ENCODE measurements around the gene CYTL1.
"Not testable (repeated sequence)": the region's sequence is repeated elsewhere in the genome, so short reads cannot be mapped to it uniquely, and the experiment has no call there.

The CYTL1 gene

GRCh38 chr4:5019796-5020195 lies 538 bp upstream of the CYTL1 start:
- Mint-ChIP-seq H3K9me3 (no peaks in the 10 kb centered on the region), H3K4me1 (no peaks in the 10 kb centered on the region), H3K36me3 (no peaks in the 10 kb centered on the region), H3K27ac (no peak overlapping the region), H3K4me3 (no peak overlapping the region)
- ATAC-seq (no peak), DNase-seq (ENCODE audit: low spot score in 2 of 2) (no peak)

DNA sequence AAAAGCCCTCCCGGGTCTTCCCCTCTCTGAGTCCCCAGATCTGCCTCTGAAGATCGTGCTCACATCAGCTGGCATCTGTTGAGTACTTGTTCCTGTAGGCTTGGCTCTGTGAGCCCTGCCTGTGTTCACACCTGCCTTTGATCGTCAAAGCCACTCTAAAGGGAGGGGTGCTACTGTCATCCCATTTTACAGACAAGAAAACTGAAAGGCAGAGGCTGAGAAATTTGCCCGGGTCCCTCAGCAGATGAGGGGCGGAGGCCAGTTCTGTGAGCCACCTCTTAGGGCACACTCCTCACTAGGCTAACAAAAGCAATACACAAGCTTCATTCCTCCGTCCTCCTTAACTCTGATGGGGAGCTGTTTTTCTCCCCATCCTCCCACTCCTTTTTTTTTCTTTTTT lies 655 bp downstream of the CYTL1 start:
- H3K9me3 Mint-ChIP-seq = no peaks in the 10 kb centered on the region
- no peak for ATAC-seq
- H3K36me3 Mint-ChIP-seq = no peaks in the 10 kb centered on the region
- no peak for DNase-seq (ENCODE audit: low spot score in 2 of 2)
- no peak overlapping the region for H3K4me3 Mint-ChIP-seq
- H3K27ac Mint-ChIP-seq = no peak overlapping the region
- H3K4me1 Mint-ChIP-seq = no peaks in the 10 kb centered on the region

DNA sequence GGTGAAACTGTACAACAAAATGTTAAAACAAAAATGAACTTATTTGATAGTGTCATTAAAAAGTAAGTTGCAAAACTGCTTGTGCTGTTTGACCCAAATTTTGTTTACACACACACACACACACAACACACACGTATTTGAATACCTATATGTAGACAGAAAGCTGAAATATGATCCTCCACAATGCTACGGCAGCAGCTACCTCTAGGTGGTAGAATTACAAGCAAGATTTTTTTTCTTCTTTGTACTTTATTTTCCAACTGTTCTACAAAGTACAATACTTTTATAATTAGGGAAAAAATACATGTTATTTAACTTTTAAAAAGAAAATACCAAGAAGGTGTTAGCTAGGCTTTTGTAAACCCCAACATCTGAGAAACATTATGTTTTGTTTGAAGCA lies 1.2 kb downstream of the CYTL1 start:
- Mint-ChIP-seq H3K4me3 (no peak overlapping the region), H3K36me3 (no peaks in the 10 kb centered on the region), H3K4me1 (no peaks in the 10 kb centered on the region), H3K27ac (no peak overlapping the region), H3K9me3 (no peaks in the 10 kb centered on the region)
- no peak for ATAC-seq
- DNase-seq (ENCODE audit: low spot score in 2 of 2) = no peak

DNA sequence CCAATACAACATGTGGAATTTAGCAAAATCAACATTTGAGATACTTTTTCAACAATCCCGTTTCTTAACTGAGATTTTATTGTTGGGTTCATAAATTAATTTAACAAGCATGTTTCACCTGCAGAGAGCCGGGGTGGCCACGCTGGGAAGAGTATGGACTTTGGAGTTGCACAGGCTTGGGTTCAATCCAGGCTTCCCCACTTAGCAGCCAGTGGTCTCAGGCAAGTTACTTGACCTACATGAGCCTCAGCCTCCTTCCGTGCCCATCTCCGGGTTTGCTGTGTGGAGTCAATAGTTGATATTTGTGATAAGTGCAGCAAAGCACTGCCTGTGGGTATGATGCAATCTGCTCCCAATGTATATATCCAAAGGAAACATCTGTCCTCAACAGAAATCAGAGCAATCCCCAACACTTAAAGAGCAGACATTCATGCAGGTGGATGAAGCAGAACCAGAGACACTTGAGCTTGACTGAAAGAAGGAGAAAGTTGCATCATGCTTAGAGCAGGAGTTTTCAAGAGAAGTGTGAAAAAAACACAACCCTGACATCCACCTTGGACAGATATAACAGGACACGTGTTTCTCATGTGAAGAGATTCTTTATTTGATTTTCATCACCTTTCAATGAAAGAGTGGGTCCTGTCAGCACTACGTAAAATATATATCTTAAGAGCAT lies 5.1 kb downstream of the CYTL1 start:
- ATAC-seq (no peak), DNase-seq (ENCODE audit: low spot score in 2 of 2) (no peak)
- Mint-ChIP-seq H3K4me3 (no peak overlapping the region), H3K9me3 (no peaks in the 10 kb centered on the region), H3K4me1 (no peaks in the 10 kb centered on the region), H3K27ac (no peak overlapping the region), H3K36me3 (no peaks in the 10 kb centered on the region)

GRCh38 chr4:5012958-5013357 lies 6.3 kb downstream of the CYTL1 start:
- Mint-ChIP-seq H3K4me1 (no peaks in the 10 kb centered on the region), H3K36me3 (no peaks in the 10 kb centered on the region), H3K9me3 (no peaks in the 10 kb centered on the region), H3K4me3 (no peak overlapping the region), H3K27ac (no peak overlapping the region)
- ATAC-seq (no peak), DNase-seq (ENCODE audit: low spot score in 2 of 2) (no peak)

DNA sequence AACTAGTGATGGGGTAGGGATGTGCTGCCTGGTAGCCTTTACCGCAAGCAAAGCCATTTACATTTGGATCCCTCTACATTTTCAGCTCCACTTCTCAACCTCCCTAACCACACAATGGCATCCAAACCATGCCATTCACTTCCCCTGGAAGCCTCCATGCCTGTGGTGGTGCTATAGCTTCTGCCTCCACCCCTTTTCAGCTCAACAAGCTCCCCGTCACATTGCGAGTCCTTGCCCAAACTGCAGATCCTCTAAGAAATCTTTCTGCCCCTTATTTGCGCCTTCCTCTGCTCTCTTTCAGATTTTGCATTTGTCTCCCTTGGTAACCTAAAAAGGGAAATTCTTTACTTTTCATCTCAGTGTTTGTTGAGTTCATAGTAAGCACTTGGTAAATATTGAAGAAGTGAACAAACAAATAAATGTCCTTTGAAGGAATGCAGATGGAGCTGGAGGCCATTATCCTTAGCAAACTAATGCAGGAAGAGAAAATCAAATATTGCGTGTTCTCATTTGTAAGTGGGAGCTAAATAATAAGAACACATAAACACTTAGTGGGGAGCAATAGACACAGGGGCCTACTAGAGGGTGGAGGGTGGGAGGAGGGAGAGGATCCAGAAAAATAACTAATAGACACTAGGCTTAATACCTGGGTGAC lies 6.9 kb downstream of the CYTL1 start:
- Mint-ChIP-seq H3K9me3 (no peaks in the 10 kb centered on the region), H3K27ac (no peak overlapping the region), H3K4me3 (no peak overlapping the region), H3K4me1 (no peaks in the 10 kb centered on the region), H3K36me3 (no peaks in the 10 kb centered on the region)
- no peak for ATAC-seq
- DNase-seq (ENCODE audit: low spot score in 2 of 2) = no peak

DNA sequence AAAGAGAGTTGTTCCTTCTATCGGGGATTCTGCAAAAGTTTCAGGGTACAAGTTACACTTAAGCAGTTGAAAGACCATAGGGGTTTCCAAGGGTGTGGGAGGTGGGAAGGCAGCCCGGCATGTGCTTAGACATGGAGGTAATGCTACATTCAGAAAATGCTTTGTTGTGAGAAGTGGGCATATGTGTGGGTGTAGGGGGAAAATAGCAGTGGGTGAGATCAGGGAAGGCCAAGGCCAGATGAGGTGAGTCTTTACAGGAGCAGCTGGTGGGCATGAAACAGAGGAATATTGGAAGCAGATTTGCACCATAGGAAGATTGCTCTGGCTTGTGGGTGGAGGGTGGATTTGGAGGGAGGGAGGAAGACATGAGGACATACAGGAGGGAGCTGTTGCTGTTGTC lies 8.3 kb downstream of the CYTL1 start:
- H3K36me3 Mint-ChIP-seq = no peaks in the 10 kb centered on the region

GRCh38 chr4:5009796-5010195 lies 9.5 kb downstream of the CYTL1 start:
- no peak for DNase-seq (ENCODE audit: low spot score in 2 of 2)
- no peaks in the 10 kb centered on the region for H3K4me1 Mint-ChIP-seq

More for the DNA sequence above, 8.3 kb downstream of the CYTL1 start:
- Mint-ChIP-seq H3K4me1 (no peaks in the 10 kb centered on the region), H3K27ac (no peak overlapping the region), H3K4me3 (no peak overlapping the region), H3K9me3 (no peaks in the 10 kb centered on the region)
- ATAC-seq = no peak
- DNase-seq (ENCODE audit: low spot score in 2 of 2) = no peak

DNA sequence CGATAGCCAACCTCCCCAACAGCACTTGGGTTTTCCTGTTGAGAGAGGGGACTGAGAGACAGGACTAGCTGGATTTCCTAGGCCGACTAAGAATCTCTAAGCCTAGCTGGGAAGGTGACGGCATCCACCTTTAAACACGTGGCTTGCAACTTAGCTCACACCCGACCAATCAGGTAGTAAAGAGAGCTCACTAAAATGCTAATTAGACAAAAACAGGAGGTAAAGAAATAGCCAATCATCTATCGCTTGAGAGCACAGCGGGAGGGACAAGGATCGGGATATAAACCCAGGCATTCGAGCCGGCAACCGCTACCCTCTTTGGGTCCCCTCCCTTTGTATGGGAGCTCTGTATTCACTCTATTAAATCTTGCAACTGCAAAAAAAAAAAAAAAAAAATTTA lies 12.3 kb downstream of the CYTL1 start:
- H3K4me3 Mint-ChIP-seq; H3K9me3 Mint-ChIP-seq; H3K27ac Mint-ChIP-seq; H3K36me3 Mint-ChIP-seq; ATAC-seq; H3K4me1 Mint-ChIP-seq; DNase-seq (ENCODE audit: low spot score in 2 of 2): not testable (repeated sequence)

More at GRCh38 chr4:5009796-5010195, 9.5 kb downstream of the CYTL1 start:
- no peak overlapping the region for H3K4me3 Mint-ChIP-seq
- H3K36me3 Mint-ChIP-seq = no peaks in the 10 kb centered on the region
- ATAC-seq = no peak
- H3K27ac Mint-ChIP-seq = no peak overlapping the region
- H3K9me3 Mint-ChIP-seq = no peaks in the 10 kb centered on the region

- Mint-ChIP-seq H3K9me3 (no peaks in the 10 kb centered on the region), H3K36me3 (no peaks in the 10 kb centered on the region)
Measured at GRCh38 chr4:5004496-5004895, 14.8 kb downstream of the CYTL1 start.

GRCh38 chr4:5003918-5004317 lies 15.3 kb downstream of the CYTL1 start:
- H3K27ac Mint-ChIP-seq = no peak overlapping the region
- H3K4me1 Mint-ChIP-seq = no peaks in the 10 kb centered on the region
- ATAC-seq (no peak), DNase-seq (ENCODE audit: low spot score in 2 of 2) (no peak)
- no peak overlapping the region for H3K4me3 Mint-ChIP-seq
- H3K36me3 Mint-ChIP-seq = no peaks in the 10 kb centered on the region
- no peaks in the 10 kb centered on the region for H3K9me3 Mint-ChIP-seq

More at GRCh38 chr4:5004496-5004895, 14.8 kb downstream of the CYTL1 start:
- H3K4me1 Mint-ChIP-seq = no peaks in the 10 kb centered on the region
- H3K27ac Mint-ChIP-seq = no peak overlapping the region
- H3K4me3 Mint-ChIP-seq = no peak overlapping the region
- no peak for DNase-seq (ENCODE audit: low spot score in 2 of 2)
- no peak for ATAC-seq

- Mint-ChIP-seq H3K4me3 (no peak overlapping the region), H3K36me3 (no peaks in the 10 kb centered on the region), H3K9me3 (no peaks in the 10 kb centered on the region), H3K27ac (no peak overlapping the region), H3K4me1 (no peaks in the 10 kb centered on the region)
- no peak for ATAC-seq
- DNase-seq (ENCODE audit: low spot score in 2 of 2) = no peak
Measured at GRCh38 chr4:5003372-5003857, 15.8 kb downstream of the CYTL1 start.

DNA sequence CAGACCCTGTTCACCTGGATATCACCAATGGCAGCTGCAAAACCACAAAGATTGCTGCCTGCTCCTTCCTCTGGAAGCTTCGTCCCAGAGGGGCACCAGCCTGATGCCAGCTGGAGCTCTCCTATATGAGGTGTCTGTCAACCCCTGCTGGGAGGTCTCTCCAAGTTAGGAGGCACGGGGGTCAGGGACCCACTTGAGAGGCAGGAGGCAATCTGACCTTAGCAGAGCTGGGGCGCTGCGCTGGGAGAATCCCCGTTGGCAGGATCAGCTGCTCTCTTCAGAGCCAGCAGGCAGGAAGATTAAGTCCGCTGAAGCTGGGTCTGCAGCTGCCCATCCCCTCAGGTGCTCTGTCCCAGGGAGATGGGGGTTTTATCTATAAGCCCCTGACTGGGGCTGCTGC lies 17.6 kb downstream of the CYTL1 start:
- H3K9me3 Mint-ChIP-seq; H3K4me1 Mint-ChIP-seq; H3K36me3 Mint-ChIP-seq; H3K4me3 Mint-ChIP-seq; ATAC-seq; H3K27ac Mint-ChIP-seq; DNase-seq (ENCODE audit: low spot score in 2 of 2): not testable (repeated sequence)

DNA sequence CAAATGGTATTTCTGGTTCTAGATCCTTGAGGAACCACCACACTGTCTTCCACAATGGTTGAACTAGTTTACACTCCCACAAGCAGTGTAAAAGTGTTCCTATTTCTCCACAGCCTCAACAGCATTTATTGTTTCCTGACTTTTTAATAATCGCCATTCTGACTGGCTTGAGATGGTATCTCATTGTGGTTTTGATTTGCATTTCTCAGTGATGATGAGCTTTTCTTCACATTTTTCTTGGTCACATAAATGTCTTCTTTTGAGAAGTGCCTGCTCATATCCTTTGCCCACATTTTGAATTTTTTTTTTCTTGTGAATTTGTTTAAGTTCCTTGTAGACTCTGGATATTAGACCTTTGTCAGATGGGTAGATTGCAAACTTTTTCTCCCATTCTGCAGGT lies 22.3 kb downstream of the CYTL1 start:
- not testable (repeated sequence) for DNase-seq (ENCODE audit: low spot score in 2 of 2); H3K9me3 Mint-ChIP-seq; H3K36me3 Mint-ChIP-seq; ATAC-seq; H3K4me1 Mint-ChIP-seq; H3K27ac Mint-ChIP-seq; H3K4me3 Mint-ChIP-seq

GRCh38 chr4:4995908-4996265 lies 23.4 kb downstream of the CYTL1 start:
- no peaks in the 10 kb centered on the region for H3K9me3 Mint-ChIP-seq
- no peak for ATAC-seq
- H3K27ac Mint-ChIP-seq = no peak overlapping the region
- H3K4me3 Mint-ChIP-seq = no peak overlapping the region
- no peak for DNase-seq (ENCODE audit: low spot score in 2 of 2)
- no peaks in the 10 kb centered on the region for H3K4me1 Mint-ChIP-seq
- no peaks in the 10 kb centered on the region for H3K36me3 Mint-ChIP-seq

GRCh38 chr4:4995103-4995907 lies 24.0 kb downstream of the CYTL1 start:
- no peaks in the 10 kb centered on the region for H3K9me3 Mint-ChIP-seq
- ATAC-seq (peak; percentile 61), DNase-seq (ENCODE audit: low spot score in 2 of 2) (peak; percentile 32 to 63)
- no peak overlapping the region for H3K27ac Mint-ChIP-seq
- no peak overlapping the region for H3K4me3 Mint-ChIP-seq
- H3K36me3 Mint-ChIP-seq = no peaks in the 10 kb centered on the region
- no peaks in the 10 kb centered on the region for H3K4me1 Mint-ChIP-seq

Measured in stimulated activated effector memory CD8-positive, alpha-beta T cell treated with anti-CD3 and anti-CD28 coated beads, Interleukin-12 subunit alpha, Interleukin-12 subunit beta, amount 100 ng/mL, for 72 hours (primary cell).